HCT116 (cell line): Measurements from ENCODE around the gene TSPAN33. TPM values are rescaled to one million over a fixed set of nuclear protein-coding genes. Genes with fewer than 3 reads are reported as not detected.

Source experiments
- ATAC-seq: fragments of 200-7000 bp; cut with Tn5 transposase; 2 replicates; pipeline ENCODE4 v1.9.1; 2020; ENCODE audit warnings: mild to moderate bottlenecking, moderate library complexity
- BruUV-seq: library from RNA; stranded (reverse); fragments of 400-500 nt; replicated peaks from 2 replicates; lab custom pipeline; 2021; lab: Mats Ljungman, UMichigan
- CTCF ChIA-PET: fragments of 300-600 bp; sonication (Branson Sonifier 250); formaldehyde crosslinking; loops from one replicate; lab custom pipeline; 2021; ENCODE audit warnings: antibody characterized with exemption; lab: Charles Lee
- POLR2A ChIA-PET: fragments of 300-600, 350-600 bp; sonication (Branson Sonifier 250); formaldehyde crosslinking; loops from one replicate; lab custom pipeline; 2021; ENCODE audit warnings: antibody characterized with exemption; lab: Charles Lee
- RAD21 ChIA-PET, 2 experiments: fragments of 300-600 bp; sonication (Branson Sonifier 250); formaldehyde crosslinking; loops; one replicate each; lab custom pipeline; 2023; ENCODE audit warnings: low total read pairs in 2 of 2; ENCODE audit not compliant: uncharacterized antibody in 2 of 2, unreplicated experiment in 2 of 2, low non-redundant PET in 1 of 2; lab: Charles Lee
- DNase-seq: peaks from one replicate; pipeline ENCODE4 v3.0.0-alpha.2; 2010; ENCODE audit warnings: low read depth, low spot score
- H2AFZ ChIP-seq: fragments of 200-600 bp; shearing (Covaris generic), sonication (generic); 2 replicates; pipeline ENCODE4 v1.6.1; 2017; ENCODE audit warnings: low read depth, mixed run types, mixed read lengths, antibody characterized with exemption, low read length; ENCODE audit not compliant: poor library complexity, severe bottlenecking
- H3K27ac ChIP-seq: 2 replicates; pipeline ENCODE4 v1.5.1; 2012; ENCODE audit warnings: low read depth, low read length
- H3K27me3 ChIP-seq: fragments of 200-600 bp; sonication (generic); 2 replicates; pipeline ENCODE4 v1.6.1; 2016; ENCODE audit warnings: mixed run types, low read length, mixed read lengths; ENCODE audit not compliant: insufficient read depth
- H3K36me3 ChIP-seq, 2 experiments: fragments of 200-500 bp in 1 of 2; fragments of 200-600 bp in 1 of 2; sonication (Bioruptor generic) in 1 of 2; sonication (generic) in 1 of 2; 2 replicates each; pipeline versions ENCODE4 v1.5.1 to v1.6.1; 2014 to 2016; ENCODE audit warnings: low read length in 2 of 2, inconsistent platforms in 1 of 2, mixed read lengths in 1 of 2, mixed run types in 1 of 2; ENCODE audit not compliant: insufficient read depth in 2 of 2, control insufficient read depth in 1 of 2
- H3K4me1 ChIP-seq, 2 experiments: fragments of 200-600 bp in 1 of 2; sonication (generic) in 1 of 2; 2 replicates each; pipeline versions ENCODE4 v1.5.1 to v1.6.1; 2012 to 2017; ENCODE audit warnings: low read length in 2 of 2, inconsistent platforms in 1 of 2, mild to moderate bottlenecking in 1 of 2, mixed read lengths in 1 of 2, mixed run types in 1 of 2, moderate library complexity in 1 of 2; ENCODE audit not compliant: insufficient read depth in 2 of 2, control insufficient read depth in 1 of 2
- H3K4me2 ChIP-seq: fragments of 200-600 bp; sonication (generic); 2 replicates; pipeline ENCODE4 v1.6.1; 2017; ENCODE audit warnings: mixed run types, low read length, mixed read lengths
- H3K4me3 ChIP-seq, 2 experiments: fragments of 200-600 bp in 1 of 2; sonication (generic) in 1 of 2; replicated peaks in 1 of 2; 2 replicates each; pipeline ENCODE4 v1.5.1; 2011 to 2016; ENCODE audit warnings: low read length in 2 of 2, control low read depth in 1 of 2, low read depth in 1 of 2, mild to moderate bottlenecking in 1 of 2, mixed read lengths in 1 of 2, mixed run types in 1 of 2
- H3K79me2 ChIP-seq: fragments of 200-600 bp; sonication (generic); 2 replicates; pipeline ENCODE4 v1.6.1; 2017; ENCODE audit warnings: mild to moderate bottlenecking, mixed run types, low read length, moderate library complexity, mixed read lengths; ENCODE audit not compliant: insufficient read depth
- H3K9ac ChIP-seq: fragments of 200-600 bp; sonication (generic); 2 replicates; pipeline ENCODE4 v1.6.1; 2016; ENCODE audit warnings: low read length, mixed read lengths
- H3K9me2 ChIP-seq: fragments of 200-600 bp; sonication (generic), shearing (Covaris generic); 2 replicates; pipeline ENCODE4 v1.6.1; 2017; ENCODE audit warnings: mixed run types, mild to moderate bottlenecking, moderate library complexity; ENCODE audit not compliant: insufficient read depth
- H3K9me3 ChIP-seq, 2 experiments: fragments of 200-500 bp in 1 of 2; fragments of 200-600 bp in 1 of 2; sonication (Bioruptor generic) in 1 of 2; sonication (generic) in 1 of 2; 2 replicates each; pipeline ENCODE4 v1.6.1; 2014 to 2017; ENCODE audit warnings: low read length in 2 of 2, mixed read lengths in 2 of 2, inconsistent platforms in 1 of 2, low read depth in 1 of 2, mild to moderate bottlenecking in 1 of 2, mixed run types in 1 of 2, moderate library complexity in 1 of 2; ENCODE audit not compliant: control insufficient read depth in 1 of 2, insufficient read depth in 1 of 2
- H4K20me1 ChIP-seq: fragments of 200-600 bp; sonication (generic), shearing (Covaris generic); 2 replicates; pipeline ENCODE4 v1.6.1; 2017; ENCODE audit warnings: mixed run types, mild to moderate bottlenecking, moderate library complexity; ENCODE audit not compliant: insufficient read depth
- CTCF ChIP-seq, 3 experiments: fragments of 200-600 bp in 1 of 3; sonication (generic) in 1 of 3; IDR thresholded peaks in 2 of 3; conservative IDR thresholded peaks in 1 of 3; 2 replicates each; pipeline ENCODE4 v1.5.1; 2012 to 2017; ENCODE audit warnings: low read depth in 2 of 3, low read length in 2 of 3, antibody characterized with exemption in 1 of 3, borderline replicate concordance in 1 of 3, control low read depth in 1 of 3, mild to moderate bottlenecking in 1 of 3, mixed read lengths in 1 of 3, mixed run types in 1 of 3, moderate library complexity in 1 of 3; ENCODE audit not compliant: insufficient read depth in 1 of 3
- TCF7L2 ChIP-seq: IDR thresholded peaks from 2 replicates; pipeline ENCODE4 v1.7.0; 2011; ENCODE audit warnings: borderline replicate concordance, inconsistent platforms; ENCODE audit not compliant: insufficient read depth, insufficient read length; ENCODE audit errors: extremely low read depth
- ZFX ChIP-seq: fragments of 450-650 bp; IDR thresholded peaks from 2 replicates; pipeline ENCODE4 v1.6.1; 2017
- intact Hi-C: fragments of 100-400 bp; cut with micrococcal nuclease; formaldehyde crosslinking; loops from 2 replicates; pipeline ENCODE4 v1.10.0; 2022
- total RNA-seq: library from RNA; stranded (reverse); gene quantifications from one replicate; pipeline ENCODE4 v1.2.1, GENCODE V29; 2021; ENCODE audit not compliant: unreplicated experiment

TSPAN33 gene
- total RNA-seq, 1 experiment from 2014 or later, result 22.2 TPM

GRCh38 chr7:129144834-129145668 lies 544 bp downstream of the TSPAN33 start:
- ATAC-seq, result peak; percentile 31
- H4K20me1 ChIP-seq, result no peaks in the 10 kb centered on the region
- H3K4me1 ChIP-seq, result peaks cover 0 to 13% of the 10 kb centered on the region in 2 experiments; a peak in 2 of 4 replicates
- H3K79me2 ChIP-seq, result no peaks in the 10 kb centered on the region
- H3K36me3 ChIP-seq, result no peaks in the 10 kb centered on the region
- ChIA-PET POLR2A (no interaction called here), RAD21 (no interaction called here), CTCF (interaction anchor here (1.3 to 1.5 kb wide), 2 partner anchors 19 kb away, joined by 5 to 6 read pairs; no protein-coding TSS in a partner anchor)
- intact Hi-C loops, result no loop called here
- peak overlapping the region; percentile 51; the same call in 1 of the 2 replicates for H3K27ac ChIP-seq
- H3K27me3 ChIP-seq, result no peaks in the 10 kb centered on the region
- no peaks in the 10 kb centered on the region for H3K9me3 ChIP-seq
- H3K4me2 ChIP-seq, result peak overlapping the region; percentile 86
- H3K9ac ChIP-seq, result peak overlapping the region; percentile 57
- H3K4me3 ChIP-seq, result peak overlapping the region; percentile 58 to 77
- peak; percentile 48 for TF ChIP-seq ZFX
- TF ChIP-seq TCF7L2, result no peak
- peak in 2 of 3 experiments; percentile 34 to 51; a peak in 4 of 6 replicates for TF ChIP-seq CTCF (IDR thresholded peaks at IDR 0.05 in 2 of 3, conservative IDR thresholded peaks at IDR 0.05 in 1 of 3; ENCODE audit: borderline replicate concordance in 1 of 3, insufficient read depth in 1 of 3, low read depth in 2 of 3, low read length in 2 of 3)
- no peak for DNase-seq
- no peak overlapping the region for H2AFZ ChIP-seq
- no peaks in the 10 kb centered on the region for H3K9me2 ChIP-seq
- no TSS peak for BruUV-seq
